Osteoblast (primary cell): Measurements from ENCODE around the gene PNPLA5. TPM values are rescaled to one million over a fixed set of nuclear protein-coding genes. Genes with fewer than 3 reads are reported as not detected.
"Not testable (repeated sequence)": the region's sequence is repeated elsewhere in the genome, so short reads cannot be mapped to it uniquely, and the experiment has no call there.

Experiments
- DNase-seq: peaks from one replicate; pipeline ENCODE4 v3.0.0; 2011; ENCODE audit warnings: low spot score, mixed read lengths; ENCODE audit not compliant: insufficient read length; ENCODE audit errors: missing footprints
- H2AFZ ChIP-seq: 2 replicates; pipeline ENCODE4 v1.6.0; 2011; ENCODE audit warnings: mild to moderate bottlenecking, low read length
- H3K27ac ChIP-seq: 2 replicates; pipeline ENCODE4 v1.5.1; 2011; ENCODE audit warnings: mild to moderate bottlenecking, low read depth, low read length, moderate library complexity
- H3K27me3 ChIP-seq: 2 replicates; pipeline ENCODE4 v1.6.0; 2012; ENCODE audit warnings: mild to moderate bottlenecking, control low read depth, inconsistent platforms, low read length, moderate library complexity; ENCODE audit not compliant: insufficient read depth
- H3K36me3 ChIP-seq: 2 replicates; pipeline ENCODE4 v1.5.1; 2011; ENCODE audit warnings: mild to moderate bottlenecking, low read length, control low read depth, moderate library complexity; ENCODE audit not compliant: insufficient read depth
- H3K4me1 ChIP-seq: 2 replicates; pipeline ENCODE4 v1.5.1; 2011; ENCODE audit warnings: mild to moderate bottlenecking, low read length, control low read depth, moderate library complexity; ENCODE audit not compliant: insufficient read depth
- H3K4me2 ChIP-seq: 2 replicates; pipeline ENCODE4 v1.6.0; 2011; ENCODE audit warnings: mild to moderate bottlenecking, low read length; ENCODE audit not compliant: insufficient read depth
- H3K4me3 ChIP-seq: fragments of 200-600 bp; sonication (generic); 3 replicates; pipeline ENCODE4 v1.5.1; 2012; ENCODE audit warnings: mild to moderate bottlenecking, low read length, inconsistent platforms; ENCODE audit not compliant: insufficient read depth
- H3K79me2 ChIP-seq: 2 replicates; pipeline ENCODE4 v1.6.0; 2012; ENCODE audit warnings: mild to moderate bottlenecking, low read length, control low read depth, inconsistent platforms; ENCODE audit not compliant: insufficient read depth
- H3K9me3 ChIP-seq: 2 replicates; pipeline ENCODE4 v1.5.1; 2011; ENCODE audit warnings: low read depth, low read length, control low read depth
- H4K20me1 ChIP-seq: 2 replicates; pipeline ENCODE4 v1.6.0; 2012; ENCODE audit warnings: mild to moderate bottlenecking, low read length, control low read depth; ENCODE audit not compliant: insufficient read depth
- CTCF ChIP-seq: IDR thresholded peaks from 2 replicates; pipeline ENCODE4 v1.5.1; 2011; ENCODE audit warnings: mild to moderate bottlenecking, low read depth, low read length, moderate library complexity; ENCODE audit errors: extremely low read depth
- total RNA-seq: library from RNA; depleted of rRNA; stranded (reverse); fragments of >200 nt; gene quantifications from 2 replicates; pipeline ENCODE4 v1.2.3, GENCODE V29; 2012

Gene PNPLA5
- total RNA-seq, 1 donor = not detected

GRCh38 chr22:43876866-43877509, 14.8 kb downstream of the PNPLA5 start:
- DNase-seq = peak; percentile 19
- no peaks in the 10 kb centered on the region for H3K79me2 ChIP-seq
- no peak overlapping the region for H3K27ac ChIP-seq
- no peaks in the 10 kb centered on the region for H3K4me1 ChIP-seq
- H3K9me3 ChIP-seq = no peaks in the 10 kb centered on the region
- H2AFZ ChIP-seq = no peak overlapping the region
- H3K4me3 ChIP-seq = no peak overlapping the region
- H4K20me1 ChIP-seq = no peaks in the 10 kb centered on the region
- peaks cover 10% of the 10 kb centered on the region for H3K27me3 ChIP-seq
- H3K36me3 ChIP-seq = no peaks in the 10 kb centered on the region
- no peak for TF ChIP-seq CTCF
- no peak overlapping the region for H3K4me2 ChIP-seq

- H3K4me1 ChIP-seq = no peaks in the 10 kb centered on the region
- DNase-seq = no peak
- H4K20me1 ChIP-seq = no peaks in the 10 kb centered on the region
- H3K79me2 ChIP-seq = no peaks in the 10 kb centered on the region
- H3K27me3 ChIP-seq = no peaks in the 10 kb centered on the region
- no peak overlapping the region for H3K4me3 ChIP-seq
- H3K36me3 ChIP-seq = no peaks in the 10 kb centered on the region
- H3K9me3 ChIP-seq = no peaks in the 10 kb centered on the region
- no peak for TF ChIP-seq CTCF
- H2AFZ ChIP-seq = no peak overlapping the region
- H3K4me2 ChIP-seq = no peak overlapping the region
- no peak overlapping the region for H3K27ac ChIP-seq
These were observed 22.0 kb downstream of the PNPLA5 start for GRCh38 chr22:43869799-43870198.

GRCh38 chr22:43869001-43869400, 22.8 kb downstream of the PNPLA5 start:
- not testable (repeated sequence) for H2AFZ ChIP-seq, DNase-seq, H3K4me2 ChIP-seq, H3K36me3 ChIP-seq, H3K27me3 ChIP-seq, H3K79me2 ChIP-seq, H3K27ac ChIP-seq, H3K4me1 ChIP-seq, H4K20me1 ChIP-seq, H3K4me3 ChIP-seq, H3K9me3 ChIP-seq

GRCh38 chr22:43867839-43868635, 23.8 kb downstream of the PNPLA5 start:
- H3K4me3 ChIP-seq = no peak overlapping the region
- H3K36me3 ChIP-seq = no peaks in the 10 kb centered on the region
- no peaks in the 10 kb centered on the region for H3K79me2 ChIP-seq
- H3K4me2 ChIP-seq = no peak overlapping the region
- no peaks in the 10 kb centered on the region for H3K9me3 ChIP-seq
- no peaks in the 10 kb centered on the region for H4K20me1 ChIP-seq
- no peak overlapping the region for H2AFZ ChIP-seq
- H3K27me3 ChIP-seq = peaks cover 8% of the 10 kb centered on the region
- H3K4me1 ChIP-seq = no peaks in the 10 kb centered on the region
- no peak overlapping the region for H3K27ac ChIP-seq
- DNase-seq = peak; percentile 93
- no peak for TF ChIP-seq CTCF
